Measurements from ENCODE around the gene APBA2. TPM values are rescaled to one million over a fixed set of nuclear protein-coding genes. Genes with fewer than 3 reads are reported as not detected.

Gene APBA2
- total RNA-seq, 1 experiment from 2014 or later = 11.2 TPM

DNA sequence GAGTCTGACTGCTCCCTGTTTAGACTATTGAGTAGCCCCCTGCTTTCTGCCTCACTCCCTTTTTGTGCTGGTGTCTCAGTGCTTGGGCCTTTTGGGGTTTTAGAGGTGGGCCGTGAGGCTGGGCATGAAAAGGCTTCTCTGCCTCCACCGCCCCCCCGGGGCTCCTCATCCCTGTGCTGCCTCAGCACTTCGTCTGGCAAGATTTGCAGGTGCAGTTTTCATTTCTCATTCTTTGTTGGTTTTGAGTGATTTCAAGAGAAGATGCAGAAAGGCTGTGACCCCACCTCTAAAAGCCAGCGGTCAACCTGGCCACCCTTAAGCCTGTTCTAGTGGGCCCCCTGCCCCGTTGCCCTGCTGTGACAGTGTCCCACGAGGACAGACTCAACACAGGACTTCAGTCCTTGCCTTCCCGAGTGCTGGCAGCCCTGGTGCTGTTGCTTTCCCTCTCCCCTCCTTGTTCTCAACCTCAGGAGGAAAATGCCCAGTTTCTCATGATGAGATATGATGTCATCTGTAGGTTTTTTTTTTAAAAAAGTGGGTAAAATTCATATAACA, 38.0 kb downstream of the APBA2 start:
- Mint-ChIP-seq H3K27me3 (ENCODE audit: low read depth) (no peaks in the 10 kb centered on the region), H3K4me1 (peaks cover 3% of the 10 kb centered on the region; the same call in 1 of the 2 replicates), H3K27ac (no peak overlapping the region), H3K36me3 (0 out of 2 replicates have a peak, but pooled peaks cover 2% of the 10 kb centered on the region), H3K9me3 (no peaks in the 10 kb centered on the region), H3K4me3 (no peak overlapping the region)
- ATAC-seq (no peak), DNase-seq (ENCODE audit: low spot score) (no peak)
- ChIA-PET CTCF (no interaction called here), POLR2A (no interaction called here)
- TF ChIP-seq MAX (CRISPR knock-in tag; IDR thresholded peaks at IDR 0.05) (no peak), NFATC4 (CRISPR knock-in tag; IDR thresholded peaks at IDR 0.05) (no peak)

DNA sequence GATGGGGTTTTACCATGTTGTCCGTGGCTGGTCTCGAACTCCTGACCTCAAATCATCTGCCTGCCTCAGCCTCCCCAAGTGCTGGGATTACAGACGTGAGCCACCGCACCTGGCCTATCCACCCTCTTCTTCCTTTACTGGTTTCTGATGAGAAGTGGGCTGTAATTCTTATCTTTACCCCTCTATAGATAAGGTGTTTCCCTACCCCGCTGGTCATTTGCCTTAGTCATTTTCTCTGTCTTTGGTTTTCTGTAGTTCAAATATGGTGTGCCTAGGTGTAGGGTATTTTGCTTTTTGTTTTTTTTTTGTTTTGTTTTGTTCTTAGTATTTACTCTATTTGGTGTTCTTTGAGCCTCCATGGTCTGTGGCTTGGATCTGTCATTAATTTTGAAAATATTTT, 41.3 kb downstream of the APBA2 start:
- ChIA-PET CTCF (interaction anchor here (0.7 kb wide), 1 partner anchor 164 kb away, joined by 5 read pairs; no protein-coding TSS in a partner anchor), POLR2A (no interaction called here)
- Mint-ChIP-seq H3K4me3 (no peak overlapping the region), H3K4me1 (no peaks in the 10 kb centered on the region), H3K9me3 (peaks cover 3% of the 10 kb centered on the region; the same call in 1 of the 2 replicates), H3K27ac (no peak overlapping the region), H3K36me3 (0 out of 2 replicates have a peak, but pooled peaks cover 2% of the 10 kb centered on the region), H3K27me3 (ENCODE audit: low read depth) (no peaks in the 10 kb centered on the region)
- no peak for ATAC-seq
- no peak for DNase-seq (ENCODE audit: low spot score)
- TF ChIP-seq, protein P1, sequence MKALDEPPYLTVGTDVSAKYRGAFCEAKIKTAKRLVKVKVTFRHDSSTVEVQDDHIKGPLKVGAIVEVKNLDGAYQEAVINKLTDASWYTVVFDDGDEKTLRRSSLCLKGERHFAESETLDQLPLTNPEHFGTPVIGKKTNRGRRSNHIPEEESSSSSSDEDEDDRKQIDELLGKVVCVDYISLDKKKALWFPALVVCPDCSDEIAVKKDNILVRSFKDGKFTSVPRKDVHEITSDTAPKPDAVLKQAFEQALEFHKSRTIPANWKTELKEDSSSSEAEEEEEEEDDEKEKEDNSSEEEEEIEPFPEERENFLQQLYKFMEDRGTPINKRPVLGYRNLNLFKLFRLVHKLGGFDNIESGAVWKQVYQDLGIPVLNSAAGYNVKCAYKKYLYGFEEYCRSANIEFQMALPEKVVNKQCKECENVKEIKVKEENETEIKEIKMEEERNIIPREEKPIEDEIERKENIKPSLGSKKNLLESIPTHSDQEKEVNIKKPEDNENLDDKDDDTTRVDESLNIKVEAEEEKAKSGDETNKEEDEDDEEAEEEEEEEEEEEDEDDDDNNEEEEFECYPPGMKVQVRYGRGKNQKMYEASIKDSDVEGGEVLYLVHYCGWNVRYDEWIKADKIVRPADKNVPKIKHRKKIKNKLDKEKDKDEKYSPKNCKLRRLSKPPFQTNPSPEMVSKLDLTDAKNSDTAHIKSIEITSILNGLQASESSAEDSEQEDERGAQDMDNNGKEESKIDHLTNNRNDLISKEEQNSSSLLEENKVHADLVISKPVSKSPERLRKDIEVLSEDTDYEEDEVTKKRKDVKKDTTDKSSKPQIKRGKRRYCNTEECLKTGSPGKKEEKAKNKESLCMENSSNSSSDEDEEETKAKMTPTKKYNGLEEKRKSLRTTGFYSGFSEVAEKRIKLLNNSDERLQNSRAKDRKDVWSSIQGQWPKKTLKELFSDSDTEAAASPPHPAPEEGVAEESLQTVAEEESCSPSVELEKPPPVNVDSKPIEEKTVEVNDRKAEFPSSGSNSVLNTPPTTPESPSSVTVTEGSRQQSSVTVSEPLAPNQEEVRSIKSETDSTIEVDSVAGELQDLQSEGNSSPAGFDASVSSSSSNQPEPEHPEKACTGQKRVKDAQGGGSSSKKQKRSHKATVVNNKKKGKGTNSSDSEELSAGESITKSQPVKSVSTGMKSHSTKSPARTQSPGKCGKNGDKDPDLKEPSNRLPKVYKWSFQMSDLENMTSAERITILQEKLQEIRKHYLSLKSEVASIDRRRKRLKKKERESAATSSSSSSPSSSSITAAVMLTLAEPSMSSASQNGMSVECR (CRISPR knock-in tag; IDR thresholded peaks at IDR 0.05; ENCODE audit: borderline replicate concordance) = no peak
- TF ChIP-seq MAX (CRISPR knock-in tag; IDR thresholded peaks at IDR 0.05) (no peak), ZNF263 (CRISPR knock-in tag; IDR thresholded peaks at IDR 0.05; ENCODE audit: low read depth) (no peak), ZMAT4 (CRISPR knock-in tag; IDR thresholded peaks at IDR 0.05) (no peak), NFYB (CRISPR knock-in tag; conservative IDR thresholded peaks at IDR 0.05; ENCODE audit: low read depth) (no peak), TEAD1 (CRISPR knock-in tag; IDR thresholded peaks at IDR 0.05) (no peak)
- TF ChIP-seq, protein P2, sequence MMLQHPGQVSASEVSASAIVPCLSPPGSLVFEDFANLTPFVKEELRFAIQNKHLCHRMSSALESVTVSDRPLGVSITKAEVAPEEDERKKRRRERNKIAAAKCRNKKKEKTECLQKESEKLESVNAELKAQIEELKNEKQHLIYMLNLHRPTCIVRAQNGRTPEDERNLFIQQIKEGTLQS (CRISPR knock-in tag; conservative IDR thresholded peaks at IDR 0.05) = no peak

DNA sequence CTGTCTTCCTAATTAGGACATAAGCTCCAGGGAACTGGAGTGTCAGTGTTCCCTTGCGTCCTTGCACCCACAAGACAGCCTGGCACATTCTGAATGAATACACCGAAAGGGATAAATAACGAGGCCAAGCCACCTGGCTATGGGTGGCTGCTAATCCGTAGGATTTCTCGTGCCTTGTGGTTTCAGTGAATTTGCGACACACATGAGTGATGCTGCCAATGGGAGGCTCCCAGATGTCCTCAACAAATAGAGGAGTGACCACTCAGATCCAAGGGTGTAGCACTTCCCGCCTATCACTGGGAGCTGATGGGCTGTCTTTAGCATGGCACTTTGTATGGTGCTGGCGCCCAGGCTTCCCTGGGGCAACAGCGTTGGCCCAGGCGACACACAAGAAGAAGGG, 43.4 kb downstream of the APBA2 start:
- Mint-ChIP-seq H3K27me3 (ENCODE audit: low read depth) (no peaks in the 10 kb centered on the region), H3K4me3 (no peak overlapping the region), H3K9me3 (peaks cover 15% of the 10 kb centered on the region), H3K4me1 (0 out of 2 replicates have a peak, but pooled peaks cover 6% of the 10 kb centered on the region), H3K36me3 (peaks cover 8% of the 10 kb centered on the region; the same call in 1 of the 2 replicates), H3K27ac (no peak overlapping the region)
- CTCF ChIA-PET = interaction anchor here (2.8 kb wide), 1 partner anchor 8 kb away, joined by 9 read pairs; no protein-coding TSS in a partner anchor
- POLR2A ChIA-PET = no interaction called here
- DNase-seq (ENCODE audit: low spot score) (no peak), ATAC-seq (no peak)
- no peak for TF ChIP-seq ESRRA (CRISPR knock-in tag; IDR thresholded peaks at IDR 0.05; ENCODE audit: borderline replicate concordance)
- TF ChIP-seq MYBL2 (CRISPR knock-in tag; IDR thresholded peaks at IDR 0.05) = no peak
- TF ChIP-seq MLX (CRISPR knock-in tag; IDR thresholded peaks at IDR 0.05) = no peak
- TF ChIP-seq NR1H2 (CRISPR knock-in tag; IDR thresholded peaks at IDR 0.05) = no peak
- TF ChIP-seq NFYB (CRISPR knock-in tag; conservative IDR thresholded peaks at IDR 0.05; ENCODE audit: low read depth) = no peak
- TF ChIP-seq ZNF671 (CRISPR knock-in tag; IDR thresholded peaks at IDR 0.05) = no peak
- no peak for TF ChIP-seq IRF2 (CRISPR knock-in tag; IDR thresholded peaks at IDR 0.05; ENCODE audit: borderline replicate concordance, low read depth)
- TF ChIP-seq TCF7 (CRISPR knock-in tag; IDR thresholded peaks at IDR 0.05; ENCODE audit: low read depth) = no peak
- TF ChIP-seq EMX1 (CRISPR knock-in tag; IDR thresholded peaks at IDR 0.05) = no peak
- TF ChIP-seq ZNF416 (CRISPR knock-in tag; IDR thresholded peaks at IDR 0.05) = no peak
- TF ChIP-seq FOXK1 (CRISPR knock-in tag; IDR thresholded peaks at IDR 0.05) = no peak
- no peak for TF ChIP-seq CREM (CRISPR knock-in tag; IDR thresholded peaks at IDR 0.05)
- TF ChIP-seq ZBTB43 (CRISPR knock-in tag; IDR thresholded peaks at IDR 0.05) = no peak
